Sigmoid colon (tissue), 7 donors: Measurements from ENCODE around the gene NPL. TPM values are rescaled to one million over a fixed set of nuclear protein-coding genes. Genes with fewer than 3 reads are reported as not detected.

ENCODE experiments used
- DNase-seq: peaks from one replicate; pipeline ENCODE4 v3.0.0-alpha.2; 2019
- H3K27ac ChIP-seq, 4 donors: fragments of 200-600 bp; sonication (generic); one replicate each; pipeline ENCODE4 v1.5.1; 2016 to 2019; ENCODE audit warnings: mild to moderate bottlenecking in 1 of 4
- H3K27me3 ChIP-seq, 3 donors: fragments of 200-600 bp; sonication (generic); one replicate each; pipeline ENCODE4 v1.5.1; 2019; ENCODE audit warnings: mild to moderate bottlenecking in 1 of 3
- H3K36me3 ChIP-seq, 4 donors: fragments of 200-600 bp; sonication (generic); one replicate each; pipeline ENCODE4 v1.5.1; 2016 to 2019
- H3K4me1 ChIP-seq, 4 donors: fragments of 200-600 bp; sonication (generic); one replicate each; pipeline ENCODE4 v1.5.1; 2017 to 2019
- H3K4me3 ChIP-seq, 4 donors: fragments of 200-600 bp; sonication (generic); one replicate each; pipeline ENCODE4 v1.5.1; 2017 to 2019; ENCODE audit warnings: mild to moderate bottlenecking in 2 of 4, moderate library complexity in 1 of 4
- H3K9me3 ChIP-seq, 4 donors: fragments of 200-600 bp in 3 of 4; sonication (generic) in 3 of 4; one replicate each; pipeline versions ENCODE4 v1.5.1 to v1.6.1; 2013 to 2019
- CTCF ChIP-seq, 4 experiments: fragments of 450-650 bp in 3 of 4; fragments of 200-600 bp in 1 of 4; IDR thresholded peaks; one replicate each; pipeline ENCODE4 v1.5.1; 2016 to 2019; ENCODE audit warnings: antibody characterized with exemption in 4 of 4, mild to moderate bottlenecking in 3 of 4, moderate library complexity in 2 of 4
- EP300 ChIP-seq, 4 donors: sonication (generic); formaldehyde crosslinking; IDR thresholded peaks; one replicate each; pipeline ENCODE4 v1.6.1; 2017; ENCODE audit warnings: antibody characterized with exemption in 4 of 4
- POLR2A ChIP-seq, 2 donors: fragments of 450-650 bp; IDR thresholded peaks; one replicate each; pipeline ENCODE4 v1.6.1; 2016; ENCODE audit warnings: antibody characterized with exemption in 2 of 2, mild to moderate bottlenecking in 2 of 2, moderate library complexity in 2 of 2
- POLR2AphosphoS5 ChIP-seq, 4 donors: sonication (generic); formaldehyde crosslinking; IDR thresholded peaks; one replicate each; pipeline ENCODE4 v1.6.1; 2017; ENCODE audit warnings: antibody characterized with exemption in 4 of 4
- WGBS, 2 donors: extraction: QIAGEN DNeasy Blood & Tissue Kit; methylation state at CpG; one replicate each; pipeline ENCODE4 v1.1.7; 2013; 5-methylcytosine and 5-hydroxymethylcytosine counted together
- intact Hi-C: fragments of 100-400 bp; cut with DNase I; formaldehyde crosslinking; loops from one replicate; pipeline ENCODE4 v1.15.1; 2023
- polyA plus RNA-seq, 3 donors: library from polyadenylated mRNA; stranded (reverse); fragments of 200-250 nt; gene quantifications; one replicate each; pipeline ENCODE4 v1.2.3, GENCODE V29; 2013
- total RNA-seq, 4 donors: library from RNA; depleted of rRNA; stranded (reverse); fragments of >200 nt; gene quantifications; one replicate each; pipeline ENCODE4 v1.1.0, GENCODE V29; 2016
- donor health status: healthy with polysubstance abuse.
- donor health status: Bipolar disorder and iron deficiency.
- donor health status: healthy.

NPL gene
- total and polyA plus RNA-seq, 7 donors = 7.2 to 19.9 (median 12.5) TPM

- no peaks in the 10 kb centered on the region for H3K27me3 ChIP-seq
- intact Hi-C loops = no loop called here
- TF ChIP-seq POLR2AphosphoS5 (IDR thresholded peaks at IDR 0.05) (no peak), POLR2A (IDR thresholded peaks at IDR 0.05) (no peak), CTCF (IDR thresholded peaks at IDR 0.05) (no peak), EP300 (IDR thresholded peaks at IDR 0.05) (no peak)
- no peak overlapping the region for H3K27ac ChIP-seq
- no peaks in the 10 kb centered on the region for H3K36me3 ChIP-seq
- DNase-seq = no peak
- H3K4me1 ChIP-seq = peaks cover 0 to 4% (median 0%) of the 10 kb centered on the region in 4 donors
- no peaks in the 10 kb centered on the region for H3K9me3 ChIP-seq
- H3K4me3 ChIP-seq = no peak overlapping the region
- 83 to 88% methylated on average over 4 of the region's 4 CpGs for WGBS, 2 donors
These were observed 22.5 kb upstream of the NPL start for GRCh38 chr1:182766881-182767645.

DNA sequence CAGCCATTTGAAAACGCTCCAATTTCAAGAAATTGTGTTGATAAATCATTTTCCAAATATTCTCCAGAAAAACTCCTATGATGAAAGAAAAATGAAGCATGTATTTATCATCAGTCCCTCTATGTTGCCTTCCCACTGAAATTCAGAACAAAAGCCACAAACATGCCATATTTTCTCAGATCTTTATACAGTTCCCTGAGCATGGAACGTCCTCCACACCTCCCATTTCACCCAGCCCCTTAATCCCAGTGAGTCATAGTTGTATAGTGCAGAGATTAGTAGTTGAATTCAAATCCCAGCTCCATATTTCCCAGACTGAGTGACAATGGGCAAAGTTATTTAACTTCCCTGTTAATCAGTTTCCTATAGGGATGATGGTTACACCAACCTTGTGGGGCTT is 20.6 kb upstream of the NPL start:
- intact Hi-C loops = no loop called here
- H3K36me3 ChIP-seq = no peaks in the 10 kb centered on the region
- H3K27ac ChIP-seq = no peak overlapping the region
- WGBS, 2 donors = 43 to 68% methylated on average over 2 of the region's 2 CpGs
- no peak for DNase-seq
- H3K4me3 ChIP-seq = no peak overlapping the region
- H3K4me1 ChIP-seq = peaks cover 0 to 4% (median 0%) of the 10 kb centered on the region in 4 donors
- H3K27me3 ChIP-seq = no peaks in the 10 kb centered on the region
- no peaks in the 10 kb centered on the region for H3K9me3 ChIP-seq
- TF ChIP-seq CTCF (IDR thresholded peaks at IDR 0.05) = no peak
- no peak for TF ChIP-seq EP300 (IDR thresholded peaks at IDR 0.05)
- no peak for TF ChIP-seq POLR2A (IDR thresholded peaks at IDR 0.05)
- no peak for TF ChIP-seq POLR2AphosphoS5 (IDR thresholded peaks at IDR 0.05)

- Histone ChIP-seq H3K36me3 (no peaks in the 10 kb centered on the region), H3K27me3 (no peaks in the 10 kb centered on the region), H3K9me3 (no peaks in the 10 kb centered on the region), H3K4me1 (peaks cover 0 to 1% (median 0%) of the 10 kb centered on the region in 4 donors), H3K4me3 (no peak overlapping the region), H3K27ac (no peak overlapping the region)
- no peak for TF ChIP-seq CTCF (IDR thresholded peaks at IDR 0.05)
- TF ChIP-seq EP300 (IDR thresholded peaks at IDR 0.05) = no peak
- no peak for TF ChIP-seq POLR2A (IDR thresholded peaks at IDR 0.05)
- no peak for TF ChIP-seq POLR2AphosphoS5 (IDR thresholded peaks at IDR 0.05)
- DNase-seq = no peak
- intact Hi-C loops = no loop called here
- 72 to 79% methylated on average over 2 of the region's 2 CpGs for WGBS, 2 donors
These were observed 19.3 kb upstream of the NPL start for GRCh38 chr1:182770232-182770631.

GRCh38 chr1:182771187-182771984 is 18.2 kb upstream of the NPL start:
- no peak overlapping the region for H3K4me3 ChIP-seq
- TF ChIP-seq POLR2A (IDR thresholded peaks at IDR 0.05) (no peak), POLR2AphosphoS5 (IDR thresholded peaks at IDR 0.05) (no peak), EP300 (IDR thresholded peaks at IDR 0.05) (no peak)
- 90 to 93% methylated on average over 4 of the region's 4 CpGs for WGBS, 2 donors
- H3K36me3 ChIP-seq = no peaks in the 10 kb centered on the region
- DNase-seq = no peak
- no peaks in the 10 kb centered on the region for H3K27me3 ChIP-seq
- H3K4me1 ChIP-seq = no peaks in the 10 kb centered on the region
- no peaks in the 10 kb centered on the region for H3K9me3 ChIP-seq
- intact Hi-C loops = no loop called here
- no peak overlapping the region for H3K27ac ChIP-seq

GRCh38 chr1:182777386-182777785 is 12.2 kb upstream of the NPL start:
- Histone ChIP-seq H3K36me3 (no peaks in the 10 kb centered on the region), H3K9me3 (no peaks in the 10 kb centered on the region), H3K27ac (peak overlapping the region in 3 of 4 donors; percentile 38 to 47 (median 44)), H3K4me3 (no peak overlapping the region), H3K4me1 (no peaks in the 10 kb centered on the region), H3K27me3 (no peaks in the 10 kb centered on the region)
- intact Hi-C loops = no loop called here
- TF ChIP-seq EP300 (IDR thresholded peaks at IDR 0.05) = no peak
- no peak for TF ChIP-seq CTCF (IDR thresholded peaks at IDR 0.05)
- TF ChIP-seq POLR2AphosphoS5 (IDR thresholded peaks at IDR 0.05) = no peak
- no peak for TF ChIP-seq POLR2A (IDR thresholded peaks at IDR 0.05)
- DNase-seq = no peak
